Gastrocnemius medialis (tissue), 4 donors: ENCODE data around the gene ETV6. TPM values are rescaled to one million over a fixed set of nuclear protein-coding genes. Genes with fewer than 3 reads are reported as not detected.
A peak's percentile ranks its signal among the peaks of the same experiment; 100 is the strongest.

Experiments used
- ATAC-seq, 2 donors: fragments of 150-250 bp; one replicate each; pipeline ENCODE4 v1.9.1; 2016
- DNase-seq, 2 donors: peaks; one replicate each; pipeline ENCODE4 v3.0.0-alpha.2; 2019
- H3K27ac ChIP-seq, 4 donors: fragments of 200-600 bp; sonication (generic); 1 replicate in 1 of 4; 2 replicates in 3 of 4; pipeline ENCODE4 v1.5.1; 2016 to 2018; ENCODE audit warnings: mild to moderate bottlenecking in 2 of 4, moderate library complexity in 1 of 4
- H3K27me3 ChIP-seq, 3 donors: fragments of 200-600 bp; sonication (generic) in 2 of 3; 1 replicate in 1 of 3; 2 replicates in 2 of 3; pipeline versions ENCODE4 v1.5.1 to v1.6.0; 2016 to 2019; ENCODE audit warnings: mild to moderate bottlenecking in 1 of 3, moderate library complexity in 1 of 3
- H3K36me3 ChIP-seq, 2 donors: fragments of 200-600 bp; sonication (generic) in 1 of 2; one replicate each; pipeline ENCODE4 v1.5.1; 2017 to 2018
- H3K4me1 ChIP-seq, 2 donors: fragments of 200-600 bp; sonication (generic) in 1 of 2; one replicate each; pipeline ENCODE4 v1.5.1; 2016 to 2017; ENCODE audit warnings: mild to moderate bottlenecking in 2 of 2
- H3K4me3 ChIP-seq, 4 donors: fragments of 200-600 bp; sonication (generic) in 3 of 4; 1 replicate in 1 of 4; 2 replicates in 3 of 4; pipeline ENCODE4 v1.5.1; 2016 to 2019; ENCODE audit warnings: mild to moderate bottlenecking in 2 of 4
- H3K9me3 ChIP-seq, 3 donors: fragments of 200-600 bp; sonication (generic) in 2 of 3; 1 replicate in 1 of 3; 2 replicates in 2 of 3; pipeline ENCODE4 v1.5.1; 2016 to 2019
- CTCF ChIP-seq, 5 experiments: fragments of 450-650 bp in 3 of 5; fragments of 200-600 bp in 2 of 5; sonication (generic) in 2 of 5; IDR thresholded peaks in 4 of 5; conservative IDR thresholded peaks in 1 of 5; 1 replicate in 4 of 5; 2 replicates in 1 of 5; pipeline ENCODE4 v1.5.1; 2016 to 2019; ENCODE audit warnings: antibody characterized with exemption in 5 of 5, mild to moderate bottlenecking in 3 of 5, moderate library complexity in 3 of 5
- POLR2A ChIP-seq, 2 donors: fragments of 450-650 bp; IDR thresholded peaks; one replicate each; pipeline ENCODE4 v1.6.1; 2017; ENCODE audit warnings: antibody characterized with exemption in 2 of 2, mild to moderate bottlenecking in 2 of 2, moderate library complexity in 2 of 2
- in situ Hi-C, 4 donors: fragments of 200-750 bp; cut with MboI; loops; one replicate each; pipeline versions ENCODE4 v1.15.0 to v1.8.0; 2017; ENCODE audit warnings: low sequenced_read_pairs in 4 of 4
- intact Hi-C: fragments of 100-400 bp; cut with DNase I; formaldehyde crosslinking; loops from one replicate; pipeline ENCODE4 v1.15.1; 2023; ENCODE audit warnings: low total_unique reads
- total RNA-seq, 4 donors: library from RNA; depleted of rRNA; stranded (reverse); fragments of >200 nt; gene quantifications; one replicate each; pipeline versions ENCODE4 v1.1.0 to v1.2.3, GENCODE V29; 2016

Gene ETV6
- total RNA-seq, 4 donors from 2014 or later: 2.8 to 5.9 (median 3.3) TPM

- ATAC-seq: no peak
- Histone ChIP-seq H3K27me3 (no peaks in the 10 kb centered on the region), H3K4me3 (no peak overlapping the region), H3K27ac (peak overlapping the region; percentile 80 to 86 (median 84)), H3K9me3 (no peaks in the 10 kb centered on the region), H3K4me1 (peaks cover 42 to 46% of the 10 kb centered on the region in 2 donors), H3K36me3 (no peaks in the 10 kb centered on the region)
- DNase-seq: no peak
- no peak for TF ChIP-seq POLR2A (IDR thresholded peaks at IDR 0.05)
- no peak for TF ChIP-seq CTCF (IDR thresholded peaks at IDR 0.05 in 4 of 5, conservative IDR thresholded peaks at IDR 0.05 in 1 of 5)
- in situ Hi-C loops (loop anchor here in 2 of 4 donors (25.0 kb wide), 2 partner anchors 1076 to 1576 kb away; partner anchors contain the start of genes GABARAPL1 (in 1 of the 2) and YBX3 (in 1 of the 2)), intact Hi-C loops (loop anchor here (5.0 to 10.0 kb wide), 3 partner anchors 477 to 1576 kb away; partner anchors contain the start of genes GABARAPL1, LRP6 and YBX3)
Observed at GRCh38 chr12:11787933-11788849, 138.7 kb downstream of the ETV6 start.

- Histone ChIP-seq H3K27ac (peak overlapping the region; percentile 83 to 89 (median 86)), H3K4me3 (peak overlapping the region; percentile 19 to 39 (median 26)), H3K27me3 (no peaks in the 10 kb centered on the region), H3K9me3 (no peaks in the 10 kb centered on the region), H3K36me3 (no peaks in the 10 kb centered on the region), H3K4me1 (peaks cover 69 to 72% of the 10 kb centered on the region in 2 donors)
- DNase-seq: peak; percentile 66 to 82
- in situ Hi-C loops (loop anchor here in 2 of 4 donors (25.0 kb wide), 2 partner anchors 1082 to 1582 kb away; partner anchors contain the start of genes GABARAPL1 (in 1 of the 2) and YBX3 (in 1 of the 2)), intact Hi-C loops (loop anchor here (2.0 to 10.0 kb wide), 2 partner anchors 145 to 221 kb away; partner anchors contain the start of gene ETV6)
- ATAC-seq: peak; percentile 88 to 91
- TF ChIP-seq CTCF (IDR thresholded peaks at IDR 0.05 in 4 of 5, conservative IDR thresholded peaks at IDR 0.05 in 1 of 5): no peak
- TF ChIP-seq POLR2A (IDR thresholded peaks at IDR 0.05): peak; percentile 58 to 80
Observed at GRCh38 chr12:11793921-11794710, 144.6 kb downstream of the ETV6 start.

- intact Hi-C loops: loop anchor here (2.0 to 10.0 kb wide), 3 partner anchors 37 to 220 kb away; partner anchors contain the start of gene ETV6
- DNase-seq (no peak), ATAC-seq (no peak)
- in situ Hi-C loops: loop anchor here in 2 of 4 donors (25.0 kb wide), 2 partner anchors 1082 to 1582 kb away; partner anchors contain the start of genes GABARAPL1 (in 1 of the 2) and YBX3 (in 1 of the 2)
- Histone ChIP-seq H3K9me3 (no peaks in the 10 kb centered on the region), H3K27ac (peak overlapping the region; percentile 83 to 89 (median 86)), H3K27me3 (no peaks in the 10 kb centered on the region), H3K4me3 (no peak overlapping the region), H3K4me1 (peaks cover 69 to 72% of the 10 kb centered on the region in 2 donors), H3K36me3 (no peaks in the 10 kb centered on the region)
- TF ChIP-seq POLR2A (IDR thresholded peaks at IDR 0.05): no peak
Observed at GRCh38 chr12:11794751-11795150, 145.3 kb downstream of the ETV6 start.

- intact Hi-C loops (loop anchor here (2.0 to 10.0 kb wide), 3 partner anchors 38 to 219 kb away; partner anchors contain the start of gene ETV6), in situ Hi-C loops (loop anchor here in 2 of 4 donors (25.0 kb wide), 2 partner anchors 1083 to 1583 kb away; partner anchors contain the start of genes GABARAPL1 (in 1 of the 2) and YBX3 (in 1 of the 2))
- DNase-seq (peak in 1 of 2 donors; percentile 41), ATAC-seq (no peak)
- no peaks in the 10 kb centered on the region for H3K36me3 ChIP-seq
- TF ChIP-seq CTCF (IDR thresholded peaks at IDR 0.05 in 4 of 5, conservative IDR thresholded peaks at IDR 0.05 in 1 of 5) (no peak), POLR2A (IDR thresholded peaks at IDR 0.05) (no peak)
- no peaks in the 10 kb centered on the region for H3K9me3 ChIP-seq
- no peaks in the 10 kb centered on the region for H3K27me3 ChIP-seq
- no peak overlapping the region for H3K4me3 ChIP-seq
- H3K4me1 ChIP-seq: peaks cover 69 to 72% of the 10 kb centered on the region in 2 donors
- peak overlapping the region; percentile 83 to 89 (median 86) for H3K27ac ChIP-seq
Observed at GRCh38 chr12:11795192-11795912, 145.9 kb downstream of the ETV6 start.
